HCT116 (cell line): Measurements from ENCODE around the gene ZCWPW2. TPM values are rescaled to one million over a fixed set of nuclear protein-coding genes. Genes with fewer than 3 reads are reported as not detected.

Source experiments
- ATAC-seq: fragments of 200-7000 bp; cut with Tn5 transposase; 2 replicates; pipeline ENCODE4 v1.9.1; 2020; ENCODE audit warnings: mild to moderate bottlenecking, moderate library complexity
- BruUV-seq: library from RNA; stranded (reverse); fragments of 400-500 nt; replicated peaks from 2 replicates; lab custom pipeline; 2021; lab: Mats Ljungman, UMichigan
- CTCF ChIA-PET: fragments of 300-600 bp; sonication (Branson Sonifier 250); formaldehyde crosslinking; loops from one replicate; lab custom pipeline; 2021; ENCODE audit warnings: antibody characterized with exemption; lab: Charles Lee
- POLR2A ChIA-PET: fragments of 300-600, 350-600 bp; sonication (Branson Sonifier 250); formaldehyde crosslinking; loops from one replicate; lab custom pipeline; 2021; ENCODE audit warnings: antibody characterized with exemption; lab: Charles Lee
- RAD21 ChIA-PET, 2 experiments: fragments of 300-600 bp; sonication (Branson Sonifier 250); formaldehyde crosslinking; loops; one replicate each; lab custom pipeline; 2023; ENCODE audit warnings: low total read pairs in 2 of 2; ENCODE audit not compliant: uncharacterized antibody in 2 of 2, unreplicated experiment in 2 of 2, low non-redundant PET in 1 of 2; lab: Charles Lee
- DNase-seq: peaks from one replicate; pipeline ENCODE4 v3.0.0-alpha.2; 2010; ENCODE audit warnings: low read depth, low spot score
- H2AFZ ChIP-seq: fragments of 200-600 bp; shearing (Covaris generic), sonication (generic); 2 replicates; pipeline ENCODE4 v1.6.1; 2017; ENCODE audit warnings: low read depth, mixed run types, mixed read lengths, antibody characterized with exemption, low read length; ENCODE audit not compliant: poor library complexity, severe bottlenecking
- H3K27ac ChIP-seq: 2 replicates; pipeline ENCODE4 v1.5.1; 2012; ENCODE audit warnings: low read depth, low read length
- H3K27me3 ChIP-seq: fragments of 200-600 bp; sonication (generic); 2 replicates; pipeline ENCODE4 v1.6.1; 2016; ENCODE audit warnings: mixed run types, low read length, mixed read lengths; ENCODE audit not compliant: insufficient read depth
- H3K36me3 ChIP-seq, 2 experiments: fragments of 200-500 bp in 1 of 2; fragments of 200-600 bp in 1 of 2; sonication (Bioruptor generic) in 1 of 2; sonication (generic) in 1 of 2; 2 replicates each; pipeline versions ENCODE4 v1.5.1 to v1.6.1; 2014 to 2016; ENCODE audit warnings: low read length in 2 of 2, inconsistent platforms in 1 of 2, mixed read lengths in 1 of 2, mixed run types in 1 of 2; ENCODE audit not compliant: insufficient read depth in 2 of 2, control insufficient read depth in 1 of 2
- H3K4me1 ChIP-seq, 2 experiments: fragments of 200-600 bp in 1 of 2; sonication (generic) in 1 of 2; 2 replicates each; pipeline versions ENCODE4 v1.5.1 to v1.6.1; 2012 to 2017; ENCODE audit warnings: low read length in 2 of 2, inconsistent platforms in 1 of 2, mild to moderate bottlenecking in 1 of 2, mixed read lengths in 1 of 2, mixed run types in 1 of 2, moderate library complexity in 1 of 2; ENCODE audit not compliant: insufficient read depth in 2 of 2, control insufficient read depth in 1 of 2
- H3K4me2 ChIP-seq: fragments of 200-600 bp; sonication (generic); 2 replicates; pipeline ENCODE4 v1.6.1; 2017; ENCODE audit warnings: mixed run types, low read length, mixed read lengths
- H3K4me3 ChIP-seq, 2 experiments: fragments of 200-600 bp in 1 of 2; sonication (generic) in 1 of 2; replicated peaks in 1 of 2; 2 replicates each; pipeline ENCODE4 v1.5.1; 2011 to 2016; ENCODE audit warnings: low read length in 2 of 2, control low read depth in 1 of 2, low read depth in 1 of 2, mild to moderate bottlenecking in 1 of 2, mixed read lengths in 1 of 2, mixed run types in 1 of 2
- H3K79me2 ChIP-seq: fragments of 200-600 bp; sonication (generic); 2 replicates; pipeline ENCODE4 v1.6.1; 2017; ENCODE audit warnings: mild to moderate bottlenecking, mixed run types, low read length, moderate library complexity, mixed read lengths; ENCODE audit not compliant: insufficient read depth
- H3K9ac ChIP-seq: fragments of 200-600 bp; sonication (generic); 2 replicates; pipeline ENCODE4 v1.6.1; 2016; ENCODE audit warnings: low read length, mixed read lengths
- H3K9me2 ChIP-seq: fragments of 200-600 bp; sonication (generic), shearing (Covaris generic); 2 replicates; pipeline ENCODE4 v1.6.1; 2017; ENCODE audit warnings: mixed run types, mild to moderate bottlenecking, moderate library complexity; ENCODE audit not compliant: insufficient read depth
- H3K9me3 ChIP-seq, 2 experiments: fragments of 200-500 bp in 1 of 2; fragments of 200-600 bp in 1 of 2; sonication (Bioruptor generic) in 1 of 2; sonication (generic) in 1 of 2; 2 replicates each; pipeline ENCODE4 v1.6.1; 2014 to 2017; ENCODE audit warnings: low read length in 2 of 2, mixed read lengths in 2 of 2, inconsistent platforms in 1 of 2, low read depth in 1 of 2, mild to moderate bottlenecking in 1 of 2, mixed run types in 1 of 2, moderate library complexity in 1 of 2; ENCODE audit not compliant: control insufficient read depth in 1 of 2, insufficient read depth in 1 of 2
- H4K20me1 ChIP-seq: fragments of 200-600 bp; sonication (generic), shearing (Covaris generic); 2 replicates; pipeline ENCODE4 v1.6.1; 2017; ENCODE audit warnings: mixed run types, mild to moderate bottlenecking, moderate library complexity; ENCODE audit not compliant: insufficient read depth
- CBX3 ChIP-seq: IDR thresholded peaks from 2 replicates; pipeline ENCODE4 v1.6.1; 2012; ENCODE audit warnings: low read depth
- CEBPB ChIP-seq: IDR thresholded peaks from 2 replicates; pipeline ENCODE4 v1.6.1; 2012; ENCODE audit warnings: low read depth
- EZH2 ChIP-seq: fragments of 200-600 bp; sonication (generic); IDR thresholded peaks from 2 replicates; pipeline ENCODE4 v1.6.1; 2017; ENCODE audit warnings: antibody characterized with exemption, mixed run types
- EZH2phosphoT487 ChIP-seq: fragments of 200-600 bp; IDR thresholded peaks from 2 replicates; pipeline ENCODE4 v1.6.1; 2018; ENCODE audit warnings: antibody characterized with exemption, borderline replicate concordance
- FOSL1 ChIP-seq: IDR thresholded peaks from 2 replicates; pipeline ENCODE4 v1.6.1; 2012; ENCODE audit warnings: low read depth
- JUND ChIP-seq: IDR thresholded peaks from 2 replicates; pipeline ENCODE4 v1.6.1; 2012
- MAX ChIP-seq: IDR thresholded peaks from 2 replicates; pipeline ENCODE4 v1.6.1; 2012
- POLR2AphosphoS5 ChIP-seq: IDR thresholded peaks from 2 replicates; pipeline ENCODE4 v1.6.1; 2011; ENCODE audit warnings: mild to moderate bottlenecking, low read depth, low read length, moderate library complexity
- SP1 ChIP-seq: IDR thresholded peaks from 2 replicates; pipeline ENCODE4 v1.6.1; 2012; ENCODE audit warnings: low read depth
- SRF ChIP-seq: IDR thresholded peaks from 2 replicates; pipeline ENCODE4 v1.6.1; 2012; ENCODE audit warnings: low read depth
- TCF7L2 ChIP-seq: IDR thresholded peaks from 2 replicates; pipeline ENCODE4 v1.7.0; 2011; ENCODE audit warnings: borderline replicate concordance, inconsistent platforms; ENCODE audit not compliant: insufficient read depth, insufficient read length; ENCODE audit errors: extremely low read depth
- YY1 ChIP-seq: IDR thresholded peaks from 2 replicates; pipeline ENCODE4 v1.6.1; 2011; ENCODE audit warnings: low read length, low read depth, moderate library complexity, mild to moderate bottlenecking; ENCODE audit not compliant: insufficient replicate concordance; ENCODE audit errors: extremely low read depth
- ZBTB33 ChIP-seq: IDR thresholded peaks from 2 replicates; pipeline ENCODE4 v1.6.1; 2011; ENCODE audit warnings: mild to moderate bottlenecking, low read length, moderate library complexity; ENCODE audit not compliant: insufficient replicate concordance; ENCODE audit errors: extremely low read depth
- ZFX ChIP-seq: fragments of 450-650 bp; IDR thresholded peaks from 2 replicates; pipeline ENCODE4 v1.6.1; 2017
- intact Hi-C: fragments of 100-400 bp; cut with micrococcal nuclease; formaldehyde crosslinking; loops from 2 replicates; pipeline ENCODE4 v1.10.0; 2022
- total RNA-seq: library from RNA; stranded (reverse); gene quantifications from one replicate; pipeline ENCODE4 v1.2.1, GENCODE V29; 2021; ENCODE audit not compliant: unreplicated experiment

Gene ZCWPW2
- total RNA-seq, 1 experiment from 2014 or later = 1.1 TPM

GRCh38 chr3:28386049-28386448, 37.5 kb downstream of the ZCWPW2 start:
- no peaks in the 10 kb centered on the region for H3K36me3 ChIP-seq
- intact Hi-C loops = no loop called here
- ChIA-PET CTCF (no interaction called here), POLR2A (no interaction called here), RAD21 (no interaction called here)
- ATAC-seq (no peak), DNase-seq (no peak)
- no peak overlapping the region for H2AFZ ChIP-seq
- no peaks in the 10 kb centered on the region for H3K79me2 ChIP-seq
- H3K27ac ChIP-seq = no peak overlapping the region
- BruUV-seq = no TSS peak
- no peaks in the 10 kb centered on the region for H3K9me3 ChIP-seq
- H4K20me1 ChIP-seq = no peaks in the 10 kb centered on the region
- H3K4me1 ChIP-seq = no peaks in the 10 kb centered on the region
- no peaks in the 10 kb centered on the region for H3K9me2 ChIP-seq
- no peak overlapping the region for H3K9ac ChIP-seq
- H3K4me3 ChIP-seq = no peak overlapping the region
- no peaks in the 10 kb centered on the region for H3K27me3 ChIP-seq
- TF ChIP-seq EZH2phosphoT487 = no peak
- no peak for TF ChIP-seq EZH2
- TF ChIP-seq SP1 = no peak
- no peak for TF ChIP-seq MAX
- TF ChIP-seq CBX3 = no peak
- TF ChIP-seq ZBTB33 = no peak
- no peak for TF ChIP-seq ZFX
- no peak for TF ChIP-seq POLR2AphosphoS5
- TF ChIP-seq YY1 = no peak
- TF ChIP-seq FOSL1 = no peak
- TF ChIP-seq TCF7L2 = no peak
- TF ChIP-seq CEBPB = no peak
- TF ChIP-seq JUND = no peak
- no peak for TF ChIP-seq SRF
- no peak overlapping the region for H3K4me2 ChIP-seq
